ENCODE results near the gene KLHL36.

DNA sequence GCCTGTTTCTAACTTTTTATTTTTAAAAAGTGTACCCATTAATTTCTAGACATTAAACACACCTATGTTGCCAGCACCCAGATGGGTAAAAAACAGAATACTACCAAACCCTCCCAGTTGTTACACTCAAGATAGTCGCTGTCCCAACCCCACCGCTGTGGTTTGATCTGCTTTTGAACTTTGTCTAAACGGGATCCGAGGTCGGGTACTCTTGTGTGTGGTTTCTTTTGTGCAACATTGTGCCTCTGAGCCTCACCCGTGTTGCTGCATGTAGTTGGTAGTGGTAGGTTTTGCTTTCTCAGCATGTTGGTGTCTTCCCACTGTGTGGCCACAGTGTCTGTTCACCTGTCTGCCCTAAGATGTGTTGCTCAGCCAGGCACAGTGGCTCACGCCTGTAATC is 4.3 kb downstream of the KLHL36 start:
- TF ChIP-seq CTCF (IDR thresholded peaks at IDR 0.05 in 4 of 5, conservative IDR thresholded peaks at IDR 0.05 in 1 of 5) = no peak
- TF ChIP-seq POLR2A (IDR thresholded peaks at IDR 0.05) = no peak
